AG04450 (cell line): ENCODE data around the gene CAP2. TPM values are rescaled to one million over a fixed set of nuclear protein-coding genes. Genes with fewer than 3 reads are reported as not detected.
A peak's percentile ranks its signal among the peaks of the same experiment; 100 is the strongest.

Source experiments
- CTCF ChIA-PET: fragments of 300-600, 350-600 bp; formaldehyde crosslinking; extraction: SDS; loops from one replicate; lab custom pipeline; 2022; ENCODE audit warnings: antibody characterized with exemption, inconsistent platforms; lab: Charles Lee
- POLR2A ChIA-PET: fragments of 350-600 bp; formaldehyde crosslinking; extraction: SDS; loops from one replicate; lab custom pipeline; 2021; ENCODE audit warnings: antibody characterized with exemption, inconsistent platforms; lab: Yijun Ruan, JAX
- DNase-seq: peaks from one replicate; pipeline ENCODE4 v3.0.0-alpha.2; 2011; ENCODE audit warnings: low read depth, low spot score
- H3K27ac ChIP-seq: one replicate; pipeline ENCODE4 v1.5.1; 2012; ENCODE audit warnings: low read depth, low read length, control low read depth
- H3K27me3 ChIP-seq: one replicate; pipeline ENCODE4 v1.6.0; 2012; ENCODE audit warnings: low read length; ENCODE audit not compliant: control insufficient read depth, insufficient read depth
- H3K4me3 ChIP-seq: 2 replicates; pipeline ENCODE4 v1.5.1; 2011; ENCODE audit warnings: mild to moderate bottlenecking, low read depth, low read length, control low read depth
- H3K9me3 ChIP-seq: 2 replicates; pipeline ENCODE4 v1.5.1; 2012; ENCODE audit warnings: low read length; ENCODE audit not compliant: control insufficient read depth, insufficient read depth
- CTCF ChIP-seq: IDR thresholded peaks from 2 replicates; pipeline ENCODE4 v1.5.1; 2011; ENCODE audit warnings: low read depth, low read length, control low read depth, inconsistent platforms
- polyA plus RNA-seq: library from polyadenylated mRNA; depleted of rRNA; stranded (reverse); fragments of >200 nt; gene quantifications from 2 replicates; pipeline ENCODE4 v1.2.3, GENCODE V29; 2011

Gene CAP2
- polyA plus RNA-seq, 1 experiment, result 74.4 TPM

GRCh38 chr6:17552861-17553260 lies 159.5 kb downstream of the CAP2 start:
- TF ChIP-seq CTCF, result no peak
- Histone ChIP-seq H3K27ac (no peak overlapping the region), H3K27me3 (no peaks in the 10 kb centered on the region), H3K9me3 (no peaks in the 10 kb centered on the region), H3K4me3 (no peak overlapping the region)
- CTCF ChIA-PET, result no interaction called here
- no peak for DNase-seq
- POLR2A ChIA-PET, result no interaction called here

- no peaks in the 10 kb centered on the region for H3K27me3 ChIP-seq
- CTCF ChIA-PET, result no interaction called here
- no peak overlapping the region for H3K27ac ChIP-seq
- no peak overlapping the region for H3K4me3 ChIP-seq
- TF ChIP-seq CTCF, result no peak
- POLR2A ChIA-PET, result interaction anchor here (0.6 kb wide), 1 partner anchor 80 kb away, joined by 10 read pairs; no protein-coding TSS in a partner anchor
- H3K9me3 ChIP-seq, result no peaks in the 10 kb centered on the region
- no peak for DNase-seq
Measured at GRCh38 chr6:17556014-17556413, 162.6 kb downstream of the CAP2 start.

GRCh38 chr6:17562636-17563035 lies 169.2 kb downstream of the CAP2 start:
- Histone ChIP-seq H3K9me3 (peaks cover 5% of the 10 kb centered on the region), H3K27me3 (no peaks in the 10 kb centered on the region), H3K4me3 (no peak overlapping the region), H3K27ac (no peak overlapping the region)
- ChIA-PET CTCF (no interaction called here), POLR2A (no interaction called here)
- no peak for TF ChIP-seq CTCF
- DNase-seq, result no peak

GRCh38 chr6:17565399-17565798 lies 172.0 kb downstream of the CAP2 start:
- Histone ChIP-seq H3K27me3 (no peaks in the 10 kb centered on the region), H3K27ac (no peak overlapping the region), H3K4me3 (no peak overlapping the region), H3K9me3 (peaks cover 5% of the 10 kb centered on the region)
- no peak for TF ChIP-seq CTCF
- no peak for DNase-seq
- ChIA-PET CTCF (no interaction called here), POLR2A (no interaction called here)

GRCh38 chr6:17574866-17575560 lies 181.6 kb downstream of the CAP2 start:
- ChIA-PET POLR2A (no interaction called here), CTCF (no interaction called here)
- no peak overlapping the region for H3K27ac ChIP-seq

More at GRCh38 chr6:17574866-17575560, 181.6 kb downstream of the CAP2 start:
- Histone ChIP-seq H3K27me3 (no peaks in the 10 kb centered on the region), H3K4me3 (no peak overlapping the region), H3K9me3 (peaks cover 7% of the 10 kb centered on the region)
- no peak for TF ChIP-seq CTCF
- peak; percentile 65 for DNase-seq
